Measurements from ENCODE around the gene ART5. TPM values are rescaled to one million over a fixed set of nuclear protein-coding genes. Genes with fewer than 3 reads are reported as not detected.

ART5 gene
- total RNA-seq: not detected in 2 replicates

GRCh38 chr11:3641701-3642070, at the start of gene ART5:
Gene ART5, minus strand, starts transcription at chr11:3641992. Its CDS starts 130 bp downstream, at chr11:3641862.

GRCh38 chr11:3671334-3672254, 29.8 kb upstream of the ART5 start, which contains the start of gene CHRNA10:
Gene CHRNA10, minus strand, starts transcription at chr11:3671384. Its CDS starts 72 bp downstream, at chr11:3671312.

GRCh38 chr11:3644817-3645235, 3.0 kb upstream of the ART5 start, which contains the start of gene ART1:
Gene ART1, plus strand, starts transcription at chr11:3645128. Its CDS starts 14,086 bp downstream, at chr11:3659214.

Small RNA genes within 50 kb of the gene (small RNA-seq; reads per million reads assigned to genes)
- not detected for gene RF00019

Other genes with a start within 250 kb of the ART5 start
- gene ART1, start 3.1 kb upstream of the ART5 start, total RNA-seq: not detected in 2 replicates
- 1.5 and 1.6 TPM in 2 replicates for gene CHRNA10, start 29.4 kb upstream of the ART5 start, total RNA-seq
- 118 and 191 TPM in 2 replicates for gene NUP98, start 155.6 kb upstream of the ART5 start, total RNA-seq
- 14.3 and 16.4 TPM in 2 replicates for gene PGAP2, start 166.6 kb upstream of the ART5 start, total RNA-seq
- 14.7 and 18.4 TPM in 2 replicates for gene RHOG, start 199.0 kb upstream of the ART5 start, total RNA-seq
- 28.7 and 33.4 TPM in 2 replicates for gene STIM1, start 213.7 kb upstream of the ART5 start, total RNA-seq

Data from subcutaneous preadipocyte (primary cell).